Right forelimb (tissue), 1 donor: ENCODE results near the gene CFAP92.

Source experiments
- DNase-seq: peaks from one replicate; pipeline ENCODE4 v3.0.0-alpha.2; 2018

The CFAP92 gene

GRCh38 chr3:129025691-129026435, 32.0 kb upstream of the CFAP92 start:
- no peak for DNase-seq

- DNase-seq, result no peak
These were observed 31.2 kb upstream of the CFAP92 start for GRCh38 chr3:129025108-129025507.

GRCh38 chr3:129023909-129024308, 30.0 kb upstream of the CFAP92 start:
- DNase-seq, result no peak

- DNase-seq, result no peak
These were observed 29.1 kb upstream of the CFAP92 start for GRCh38 chr3:129023008-129023358.

- peak; percentile 70 for DNase-seq
These were observed 28.5 kb upstream of the CFAP92 start for GRCh38 chr3:129022114-129023007.

GRCh38 chr3:129021140-129021551, 27.3 kb upstream of the CFAP92 start:
- no peak for DNase-seq

GRCh38 chr3:129020691-129021090, 26.8 kb upstream of the CFAP92 start:
- peak; percentile 33 for DNase-seq

DNA sequence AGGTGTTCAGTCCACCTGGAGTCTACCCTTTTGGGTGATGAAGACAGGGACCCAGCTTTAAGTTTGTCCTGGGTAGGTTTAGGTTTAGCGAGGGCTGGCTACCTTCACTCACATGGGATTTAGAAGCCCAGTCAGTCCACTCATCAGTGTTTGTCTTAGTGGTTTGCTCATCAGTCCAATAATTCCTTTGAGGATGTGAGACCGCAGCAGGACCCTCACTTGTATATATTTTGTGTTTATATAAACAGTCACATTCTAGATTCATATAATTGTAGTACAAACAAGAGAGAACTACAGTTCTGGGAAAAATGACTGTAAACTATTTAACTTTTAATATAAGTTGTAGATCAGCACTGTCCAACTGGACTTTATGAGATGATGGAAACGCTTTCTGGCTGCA, 25.4 kb upstream of the CFAP92 start:
- DNase-seq, result no peak

DNA sequence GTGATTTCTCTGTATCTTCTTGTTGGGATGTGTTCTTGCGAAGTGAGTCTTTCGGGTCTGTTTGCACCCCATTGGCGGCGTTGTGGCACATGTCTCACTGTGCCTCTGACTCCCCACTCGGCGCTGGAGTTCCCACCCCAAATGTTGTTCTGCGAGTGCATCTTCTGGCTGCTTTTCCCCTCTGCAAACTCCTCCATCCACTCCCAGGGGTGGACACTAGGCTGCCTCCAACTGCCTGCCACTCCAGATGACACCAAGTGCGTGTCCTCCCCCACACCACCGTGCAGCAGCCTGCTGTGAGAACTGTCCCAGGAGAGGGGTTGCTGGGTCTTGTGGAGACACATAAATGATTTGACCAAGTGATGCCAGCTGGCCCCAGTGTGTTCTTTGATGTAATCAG, 24.9 kb upstream of the CFAP92 start:
- no peak for DNase-seq

- DNase-seq, result no peak
These were observed 24.4 kb upstream of the CFAP92 start for GRCh38 chr3:129018271-129018670.

GRCh38 chr3:129017484-129017899, 23.6 kb upstream of the CFAP92 start:
- no peak for DNase-seq

DNA sequence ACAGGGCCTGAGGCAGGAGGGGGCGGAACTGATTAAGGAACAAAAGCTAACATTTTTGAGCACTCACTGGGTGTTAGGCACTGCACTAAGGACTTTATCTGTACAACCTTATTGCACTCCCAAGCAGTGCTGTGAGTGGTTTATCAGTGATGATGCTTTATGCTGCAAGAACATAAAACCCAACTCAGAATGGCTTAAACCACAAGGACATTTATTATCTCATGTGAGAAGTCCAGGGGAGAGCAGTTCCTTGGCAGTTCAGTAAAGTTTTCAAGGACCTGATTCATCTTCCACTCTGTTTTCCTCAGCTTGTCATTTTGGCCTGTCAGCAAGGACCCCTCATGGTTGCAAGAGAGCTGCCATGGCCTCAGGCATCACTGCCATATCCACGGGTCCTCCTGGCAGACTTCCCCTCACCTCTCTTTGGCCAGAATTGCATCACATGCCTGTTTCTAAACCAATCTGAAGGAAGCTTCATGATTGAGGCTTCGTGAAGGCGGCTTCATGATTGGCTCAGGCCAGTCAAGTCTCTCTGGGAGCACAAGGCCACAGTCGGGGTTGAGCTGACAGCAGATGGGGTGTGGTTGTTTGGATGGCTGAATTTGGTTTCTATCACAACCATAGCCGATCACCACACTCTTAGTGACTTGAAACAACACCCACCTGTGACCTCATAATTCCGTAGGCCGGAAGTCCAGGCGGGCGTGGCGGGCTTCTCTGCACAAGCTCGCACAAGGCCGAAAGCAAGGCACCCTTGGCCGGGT, 23.0 kb upstream of the CFAP92 start:
- no peak for DNase-seq

- DNase-seq, result no peak
These were observed 22.5 kb upstream of the CFAP92 start for GRCh38 chr3:129016356-129016719.

DNA sequence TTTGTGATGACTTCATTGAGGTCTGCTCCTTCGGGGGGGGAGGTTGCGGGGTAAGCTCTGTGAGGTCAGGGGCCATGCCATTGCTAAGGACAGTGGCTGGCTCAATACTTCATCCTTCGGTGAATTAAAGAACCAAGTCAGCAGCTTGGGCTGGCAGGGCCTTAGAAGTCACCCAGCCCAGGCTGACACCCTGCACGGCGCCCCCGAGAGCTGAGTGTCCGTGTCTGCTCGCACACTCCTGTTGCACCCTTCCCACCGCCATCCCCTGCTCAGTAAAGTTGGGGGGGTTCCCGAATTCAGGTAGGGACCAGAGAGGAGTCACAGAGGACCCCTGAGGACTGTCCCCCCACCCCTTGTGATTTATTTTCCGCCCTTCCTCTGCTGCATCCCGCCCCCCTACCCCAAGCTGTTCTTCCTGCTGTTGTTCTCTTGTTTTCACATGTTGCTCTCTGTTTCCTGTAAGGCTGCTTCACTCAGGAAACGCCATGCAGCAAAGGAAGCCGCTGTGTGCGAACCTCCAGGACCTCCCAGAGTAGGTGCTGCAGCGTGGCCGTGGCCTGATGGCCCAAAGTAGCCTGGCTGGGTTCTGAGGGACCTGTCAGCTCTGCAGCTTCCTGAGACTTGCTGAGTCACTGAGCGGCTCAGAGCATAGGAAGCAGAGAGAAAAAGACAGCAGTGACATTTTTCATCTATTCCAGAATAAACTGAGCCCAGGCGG, 21.7 kb upstream of the CFAP92 start:
- no peak for DNase-seq

GRCh38 chr3:129014793-129015345, 21.0 kb upstream of the CFAP92 start:
- DNase-seq, result no peak

GRCh38 chr3:129014148-129014547, 20.3 kb upstream of the CFAP92 start:
- no peak for DNase-seq

DNA sequence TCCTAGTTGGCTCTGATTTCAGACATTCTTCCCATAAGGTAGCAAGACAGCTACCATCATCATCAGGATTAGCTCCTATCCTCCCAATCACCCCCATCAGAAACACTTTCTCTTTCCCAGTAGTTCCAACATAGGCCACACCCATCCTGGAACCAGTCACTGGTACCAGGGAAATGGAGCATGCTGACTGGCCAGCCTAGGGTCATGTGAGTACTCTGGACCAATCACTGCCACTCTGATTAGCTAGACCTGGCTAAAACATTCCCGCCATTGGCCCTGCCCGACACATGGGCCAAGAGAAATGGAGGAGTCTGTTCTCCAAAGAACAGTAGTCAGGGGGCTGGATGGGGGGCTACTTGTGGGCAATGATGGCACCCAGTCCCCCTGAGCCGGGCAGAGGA, 19.6 kb upstream of the CFAP92 start:
- no peak for DNase-seq

GRCh38 chr3:129010310-129010956, 16.6 kb upstream of the CFAP92 start:
- peak; percentile 32 for DNase-seq

DNA sequence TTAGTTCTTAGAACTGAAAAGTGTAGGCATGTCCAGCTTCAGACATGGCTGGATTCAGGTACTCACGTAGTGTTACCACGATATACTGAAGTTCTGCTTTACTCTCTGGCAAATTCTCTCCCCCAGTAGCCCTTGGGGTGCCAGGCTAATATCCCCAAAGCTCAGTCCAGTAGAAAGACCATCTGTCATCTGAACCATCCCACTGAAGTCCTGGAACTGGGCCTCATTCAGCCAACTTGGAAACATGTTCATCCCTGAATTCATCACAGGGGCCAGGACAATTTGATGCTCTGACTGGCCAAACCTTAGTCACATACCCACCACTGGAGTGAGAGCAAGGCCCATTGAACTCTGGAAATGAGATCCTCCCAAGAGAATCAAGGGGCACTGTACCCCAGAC, 15.4 kb upstream of the CFAP92 start:
- DNase-seq, result peak; percentile 0

GRCh38 chr3:129007792-129008191, 13.9 kb upstream of the CFAP92 start:
- DNase-seq, result peak; percentile 23

DNA sequence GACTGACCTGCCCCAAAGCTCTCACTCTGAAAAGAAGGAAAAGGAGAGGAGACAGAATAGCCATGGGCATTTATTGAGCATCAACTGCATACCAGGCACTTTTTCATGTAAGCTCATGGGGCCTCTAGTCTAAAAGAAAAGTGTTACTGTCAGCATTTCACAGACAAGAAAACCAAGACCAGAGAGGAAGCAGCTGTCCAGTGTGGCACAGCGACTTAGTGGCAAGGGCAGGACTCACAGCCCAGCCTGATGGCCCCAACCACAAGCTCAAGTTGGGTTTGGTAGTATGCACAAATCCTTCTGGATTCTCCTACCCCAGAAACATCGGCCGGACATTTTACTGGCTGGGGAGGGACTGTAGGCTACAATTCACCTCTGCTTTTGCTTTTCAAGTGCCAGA, 13.0 kb upstream of the CFAP92 start:
- DNase-seq, result no peak
